H1 (cell line): ENCODE data around the gene OOSP2. TPM values are rescaled to one million over a fixed set of nuclear protein-coding genes. Genes with fewer than 3 reads are reported as not detected.

ENCODE experiments used
- CTCF ChIA-PET: fragments of 300-600 bp; sonication (Branson Sonifier 250); formaldehyde crosslinking; loops from one replicate; lab custom pipeline; 2021; ENCODE audit not compliant: partially characterized antibody; lab: Charles Lee
- POLR2A ChIA-PET: fragments of 300-600 bp; sonication (Branson Sonifier 250); formaldehyde crosslinking; loops from one replicate; lab custom pipeline; 2021; ENCODE audit warnings: inconsistent platforms; ENCODE audit not compliant: partially characterized antibody; lab: Charles Lee
- DNase-seq, 2 experiments: peaks; one replicate each; pipeline versions ENCODE4 v3.0.0 to v3.0.0-alpha.2; 2010 to 2022; ENCODE audit warnings: low spot score in 2 of 2, low read depth in 1 of 2, mixed read lengths in 1 of 2
- FAIRE-seq: peaks from 2 replicates; lab custom pipeline; 2011; peaks lifted over from hg19 to GRCh38; lab: Jason Lieb, UNC
- H2AFZ ChIP-seq: 2 replicates; pipeline ENCODE4 v1.8.1; 2012; ENCODE audit warnings: low read length, inconsistent platforms
- H2AK5ac ChIP-seq: 2 replicates; pipeline ENCODE4 v1.6.1; 2013; ENCODE audit warnings: low read depth, low read length
- H2BK120ac ChIP-seq: replicated peaks from 2 replicates; pipeline ENCODE3; 2013; ENCODE audit warnings: low read depth, low read length, inconsistent platforms
- H2BK12ac ChIP-seq: 2 replicates; pipeline ENCODE4 v1.6.1; 2013; ENCODE audit warnings: low read depth, low read length
- H2BK15ac ChIP-seq: 2 replicates; pipeline ENCODE4 v1.6.1; 2013; ENCODE audit warnings: low read length
- H2BK20ac ChIP-seq: 2 replicates; pipeline ENCODE4 v1.6.1; 2013; ENCODE audit warnings: low read length
- H2BK5ac ChIP-seq: 2 replicates; pipeline ENCODE4 v1.6.1; 2013; ENCODE audit warnings: low read depth, low read length
- H3K14ac ChIP-seq: 2 replicates; pipeline ENCODE4 v1.6.1; 2013; ENCODE audit warnings: inconsistent platforms; ENCODE audit not compliant: insufficient read length
- H3K18ac ChIP-seq: 2 replicates; pipeline ENCODE4 v1.6.1; 2013; ENCODE audit warnings: low read length; ENCODE audit errors: extremely low read depth
- H3K23ac ChIP-seq: 2 replicates; pipeline ENCODE4 v1.6.1; 2013; ENCODE audit warnings: inconsistent platforms; ENCODE audit not compliant: insufficient read length
- H3K23me2 ChIP-seq: 2 replicates; pipeline ENCODE4 v1.6.1; 2013; ENCODE audit warnings: low read depth, low read length
- H3K27ac ChIP-seq: 2 replicates; pipeline ENCODE4 v1.6.1; 2011; ENCODE audit warnings: low read depth, low read length, inconsistent platforms
- H3K27me3 ChIP-seq, 4 experiments: replicated peaks in 1 of 4; 1 replicate in 1 of 4; 2 replicates in 3 of 4; pipeline versions ENCODE4 v1.6.1 to v1.8.1; 2011 to 2013; ENCODE audit warnings: low read length in 3 of 4, mild to moderate bottlenecking in 3 of 4, inconsistent platforms in 2 of 4, mixed read lengths in 2 of 4, moderate library complexity in 1 of 4; ENCODE audit not compliant: control insufficient read depth in 3 of 4, insufficient read depth in 3 of 4; ENCODE audit errors: extremely low read depth in 1 of 4
- H3K36me3 ChIP-seq, 4 experiments: 2 replicates each; pipeline versions ENCODE4 v1.6.1 to v1.8.1; 2011 to 2013; ENCODE audit warnings: mild to moderate bottlenecking in 4 of 4, low read length in 3 of 4, moderate library complexity in 2 of 4, control low read depth in 1 of 4, inconsistent platforms in 1 of 4; ENCODE audit not compliant: insufficient read depth in 4 of 4, control insufficient read depth in 2 of 4
- H3K4ac ChIP-seq: replicated peaks from 2 replicates; pipeline ENCODE3; 2013; ENCODE audit warnings: low read length, low read depth, mixed read lengths, inconsistent platforms; ENCODE audit not compliant: insufficient read length
- H3K4me1 ChIP-seq, 4 experiments: replicated peaks in 1 of 4; 1 replicate in 1 of 4; 2 replicates in 3 of 4; pipeline versions ENCODE4 v1.6.1 to v1.8.1; 2011 to 2013; ENCODE audit warnings: low read length in 3 of 4, inconsistent platforms in 2 of 4, mixed read lengths in 1 of 4; ENCODE audit not compliant: insufficient read depth in 4 of 4, control insufficient read depth in 3 of 4
- H3K4me2 ChIP-seq, 2 experiments: 2 replicates each; pipeline versions ENCODE4 v1.6.1 to v1.8.1; 2011 to 2013; ENCODE audit warnings: low read depth in 2 of 2, low read length in 2 of 2, control low read depth in 1 of 2, inconsistent platforms in 1 of 2, mild to moderate bottlenecking in 1 of 2; ENCODE audit not compliant: insufficient read depth in 1 of 2
- H3K4me3 ChIP-seq, 4 experiments: fragments of 200-600, 300-600 bp in 1 of 4; sonication (generic), shearing (Covaris generic), sonication (Bioruptor Twin) in 1 of 4; 2 replicates each; pipeline versions ENCODE4 v1.5.1 to v1.8.1; 2011 to 2016; ENCODE audit warnings: low read length in 4 of 4, low read depth in 3 of 4, control low read depth in 2 of 4, inconsistent platforms in 2 of 4, mild to moderate bottlenecking in 2 of 4, mixed read lengths in 1 of 4, moderate library complexity in 1 of 4; ENCODE audit not compliant: insufficient read depth in 2 of 4; ENCODE audit errors: extremely low read depth in 1 of 4
- H3K56ac ChIP-seq: replicated peaks from 2 replicates; pipeline ENCODE3; 2013; ENCODE audit warnings: low read depth, mild to moderate bottlenecking, mixed read lengths, low read length, inconsistent platforms; ENCODE audit not compliant: insufficient read length
- H3K79me1 ChIP-seq: 2 replicates; pipeline ENCODE4 v1.6.1; 2013; ENCODE audit warnings: low read depth, low read length, control low read depth
- H3K79me2 ChIP-seq, 2 experiments: 2 replicates each; pipeline versions ENCODE4 v1.6.1 to v1.8.1; 2012 to 2013; ENCODE audit warnings: low read length in 2 of 2, mild to moderate bottlenecking in 2 of 2, inconsistent platforms in 1 of 2; ENCODE audit not compliant: insufficient read depth in 2 of 2, control insufficient read depth in 1 of 2
- H3K9ac ChIP-seq, 4 experiments: replicated peaks in 1 of 4; 1 replicate in 1 of 4; 2 replicates in 3 of 4; pipeline versions ENCODE4 v1.6.1 to v1.8.1; 2011 to 2013; ENCODE audit warnings: low read depth in 3 of 4, low read length in 3 of 4, control low read depth in 2 of 4, mild to moderate bottlenecking in 2 of 4, moderate library complexity in 2 of 4, inconsistent platforms in 1 of 4; ENCODE audit errors: extremely low read depth in 1 of 4
- H3K9me3 ChIP-seq, 2 experiments: 2 replicates each; pipeline versions ENCODE4 v1.6.1 to v1.8.1; 2012 to 2013; ENCODE audit warnings: mild to moderate bottlenecking in 2 of 2, moderate library complexity in 2 of 2, control low read depth in 1 of 2, inconsistent platforms in 1 of 2, low read depth in 1 of 2, low read length in 1 of 2, mixed read lengths in 1 of 2; ENCODE audit not compliant: insufficient read depth in 2 of 2
- H4K20me1 ChIP-seq, 2 experiments: replicated peaks in 1 of 2; 2 replicates each; pipeline versions ENCODE3 to v1.8.1; 2011 to 2013; ENCODE audit warnings: inconsistent platforms in 2 of 2, low read length in 2 of 2, mild to moderate bottlenecking in 1 of 2; ENCODE audit not compliant: insufficient read depth in 2 of 2, control insufficient read depth in 1 of 2
- H4K5ac ChIP-seq: 2 replicates; pipeline ENCODE4 v1.6.1; 2013; ENCODE audit warnings: low read length, low read depth, mixed read lengths, inconsistent platforms; ENCODE audit not compliant: insufficient read length
- H4K8ac ChIP-seq: 2 replicates; pipeline ENCODE4 v1.8.0; 2013; ENCODE audit warnings: mild to moderate bottlenecking, moderate library complexity, low read length, inconsistent platforms; ENCODE audit not compliant: insufficient read depth; ENCODE audit errors: extremely low read depth
- H4K91ac ChIP-seq: replicated peaks from 2 replicates; pipeline ENCODE3; 2013; ENCODE audit warnings: low read length, mixed read lengths, inconsistent platforms; ENCODE audit not compliant: insufficient read length
- BACH1 ChIP-seq: IDR thresholded peaks from 2 replicates; pipeline ENCODE4 v1.6.1; 2012; ENCODE audit warnings: low read length, improper control_type of control experiment
- BRCA1 ChIP-seq: IDR thresholded peaks from 2 replicates; pipeline ENCODE4 v1.6.1; 2012; ENCODE audit warnings: low read depth, low read length, improper control_type of control experiment
- JUN ChIP-seq: IDR thresholded peaks from 2 replicates; pipeline ENCODE4 v1.6.1; 2011; ENCODE audit warnings: low read depth, mild to moderate bottlenecking, improper control_type of control experiment, low read length
- JUND ChIP-seq: IDR thresholded peaks from 2 replicates; pipeline ENCODE4 v1.6.1; 2011; ENCODE audit warnings: mild to moderate bottlenecking, improper control_type of control experiment, low read length
- KDM1A ChIP-seq: fragments of 200-600, 300-600 bp; sonication (generic); IDR thresholded peaks from 2 replicates; pipeline ENCODE4 v1.7.1; 2016; ENCODE audit warnings: mild to moderate bottlenecking, low read length, borderline replicate concordance
- KDM4A ChIP-seq: IDR thresholded peaks from one replicate; pipeline ENCODE4 v1.7.1; 2012; ENCODE audit warnings: low read depth, mild to moderate bottlenecking, moderate library complexity, low read length, inconsistent platforms; ENCODE audit not compliant: severe bottlenecking
- PHF8 ChIP-seq: fragments of 200-600 bp; sonication (generic); conservative IDR thresholded peaks from 2 replicates; pipeline ENCODE4 v1.7.1; 2012; ENCODE audit warnings: low read depth, mild to moderate bottlenecking, inconsistent platforms, low read length, moderate library complexity
- POLR2AphosphoS5 ChIP-seq: IDR thresholded peaks from 2 replicates; pipeline ENCODE4 v1.6.1; 2011; ENCODE audit warnings: low read depth, low read length
- POU5F1 ChIP-seq: IDR thresholded peaks from 2 replicates; pipeline ENCODE4 v1.6.1; 2011; ENCODE audit warnings: low read depth, mild to moderate bottlenecking, low read length, moderate library complexity
- SAP30 ChIP-seq: fragments of 300-600 bp; sonication (generic); IDR thresholded peaks from 2 replicates; pipeline ENCODE4 v1.7.1; 2012; ENCODE audit warnings: low read length, moderate library complexity, mild to moderate bottlenecking, inconsistent platforms; ENCODE audit not compliant: insufficient read depth, insufficient replicate concordance
- SIN3A ChIP-seq, 2 experiments: IDR thresholded peaks in 1 of 2; conservative IDR thresholded peaks in 1 of 2; 2 replicates each; pipeline ENCODE4 v1.6.1; 2011 to 2012; ENCODE audit warnings: low read length in 2 of 2, improper control_type of control experiment in 1 of 2, low read depth in 1 of 2, mild to moderate bottlenecking in 1 of 2
- SIX5 ChIP-seq: IDR thresholded peaks from 2 replicates; pipeline ENCODE4 v1.6.1; 2011; ENCODE audit warnings: mild to moderate bottlenecking, low read depth, low read length
- TAF7 ChIP-seq: optimal IDR thresholded peaks from 2 replicates; pipeline ENCODE3; 2011; ENCODE audit warnings: low read depth, mild to moderate bottlenecking, inconsistent platforms, low read length, moderate library complexity, borderline replicate concordance
- TBP ChIP-seq: IDR thresholded peaks from 2 replicates; pipeline ENCODE4 v1.6.1; 2011; ENCODE audit warnings: low read depth, low read length, improper control_type of control experiment
- YY1 ChIP-seq: IDR thresholded peaks from 2 replicates; pipeline ENCODE4 v1.6.1; 2011; ENCODE audit warnings: low read depth, mild to moderate bottlenecking, low read length
- ZNF274 ChIP-seq: IDR thresholded peaks from 2 replicates; pipeline ENCODE4 v1.7.0; 2012; ENCODE audit warnings: low read length, borderline replicate concordance; ENCODE audit errors: extremely low read depth
- WGBS, 2 experiments: shearing (Covaris generic) in 1 of 2; methylation state at CpG; one replicate each; pipeline versions ENCODE4 v1.1.6 to v1.1.7; 2013 to 2015; ENCODE audit warnings: low lambda C conversion rate in 2 of 2, mixed read lengths in 2 of 2, inconsistent platforms in 1 of 2, low coverage in 1 of 2, missing lambda C conversion rate in 1 of 2; ENCODE audit not compliant: insufficient replicate concordance in 2 of 2, insufficient coverage in 1 of 2, insufficient read length in 1 of 2; ENCODE audit errors: extremely low coverage in 1 of 2, missing lambda C conversion rate in 1 of 2; 5-methylcytosine and 5-hydroxymethylcytosine counted together
- polyA plus RNA-seq, 7 experiments: library from polyadenylated mRNA; depleted of rRNA in 3 of 7; stranded (reverse) in 5 of 7; unstranded in 2 of 7; fragments of >200 nt in 5 of 7; fragments of 200-250 nt in 2 of 7; gene quantifications; 1 replicate in 5 of 7; 2 replicates in 1 of 7; 4 replicates in 1 of 7; pipeline versions ENCODE4 v1.2.1 to v1.2.3, GENCODE V29; 2011 to 2013; ENCODE audit warnings: missing spikeins in 2 of 7, mixed read lengths in 2 of 7
- total RNA-seq: library from RNA; stranded (reverse); fragmentation: NEBNext Ultra II Directional; extraction: Animal tissue kit (Norgen Biotek cat#: 25700); gene quantifications from 2 replicates; pipeline ENCODE4 v1.2.1, GENCODE V29; 2021

The OOSP2 gene
- total and polyA plus RNA-seq, 2 of the 8 experiments (the other 6 are each of a cell fraction or from before 2014, with no cell fraction given): not detected

DNA sequence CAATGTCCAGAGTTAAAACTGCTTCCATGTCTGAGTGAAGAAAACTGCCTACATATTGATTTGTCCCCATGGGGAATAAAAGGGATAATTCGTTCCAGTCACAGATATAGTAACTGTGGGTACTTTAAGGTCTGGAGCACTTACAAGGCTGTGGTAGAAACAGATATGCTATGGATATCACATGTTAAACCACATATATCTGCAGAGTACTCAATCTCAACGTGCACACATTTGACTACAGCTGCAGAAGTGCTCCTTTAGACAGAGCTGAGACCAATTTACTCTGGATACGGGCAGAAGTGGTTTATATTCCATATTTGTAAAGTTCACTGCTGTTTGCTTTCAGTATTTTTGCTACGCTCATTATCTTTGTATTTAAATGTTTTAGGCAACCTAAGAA, 38.5 kb downstream of the OOSP2 start:
- Histone ChIP-seq H3K23ac (no peak overlapping the region), H4K91ac (no peak overlapping the region), H3K79me1 (no peaks in the 10 kb centered on the region), H2BK12ac (no peak overlapping the region), H3K27me3 (no peaks in the 10 kb centered on the region), H3K9me3 (peaks cover 0 to 6% of the 10 kb centered on the region in 2 experiments; a peak in 1 of 4 replicates), H3K27ac (no peak overlapping the region), H4K8ac (no peak overlapping the region), H3K79me2 (no peaks in the 10 kb centered on the region), H3K4me3 (no peak overlapping the region), H2AK5ac (no peak overlapping the region), H3K23me2 (no peaks in the 10 kb centered on the region), H3K4me2 (no peak overlapping the region), H3K9ac (no peak overlapping the region), H3K4ac (no peak overlapping the region), H4K20me1 (no peaks in the 10 kb centered on the region), H2BK20ac (no peak overlapping the region), H2BK120ac (no peak overlapping the region), H3K18ac (no peak overlapping the region), H2BK15ac (no peak overlapping the region), H3K4me1 (no peaks in the 10 kb centered on the region), H3K56ac (no peak overlapping the region), H3K36me3 (no peaks in the 10 kb centered on the region), H3K14ac (no peak overlapping the region), H2AFZ (no peak overlapping the region), H2BK5ac (no peak overlapping the region), H4K5ac (no peak overlapping the region)
- ChIA-PET CTCF (interaction anchor here (0.7 kb wide), 1 partner anchor 50 kb away, joined by 3 read pairs; no protein-coding TSS in a partner anchor), POLR2A (no interaction called here)
- 86% methylated on average over 4 of the region's 4 CpGs; no CpG with 5 or more reads in 1 of the 2 experiments for WGBS, 2 experiments
- DNase-seq (no peak), FAIRE-seq (no peak)
- TF ChIP-seq SIX5 (no peak), YY1 (no peak), PHF8 (no peak), JUND (no peak), SIN3A (conservative IDR thresholded peaks at IDR 0.05 in 1 of 2, IDR thresholded peaks at IDR 0.05 in 1 of 2; ENCODE audit: low read depth in 1 of 2, low read length in 2 of 2) (no peak), POU5F1 (no peak), BACH1 (no peak), TAF7 (no peak), JUN (no peak), POLR2AphosphoS5 (no peak), KDM1A (no peak), ZNF274 (no peak), KDM4A (no peak), TBP (no peak), BRCA1 (no peak), SAP30 (no peak)
